Esophagus muscularis mucosa (tissue), 4 donors: Measurements from ENCODE around the gene CTNNA3.

ENCODE experiments used
- EP300 ChIP-seq: sonication (generic); formaldehyde crosslinking; IDR thresholded peaks from one replicate; pipeline ENCODE4 v1.6.1; 2017; ENCODE audit warnings: antibody characterized with exemption
- POLR2A ChIP-seq: fragments of 450-650 bp; IDR thresholded peaks from one replicate; pipeline ENCODE4 v1.6.1; 2017; ENCODE audit warnings: antibody characterized with exemption, moderate library complexity, mild to moderate bottlenecking, low read depth
- POLR2AphosphoS5 ChIP-seq, 2 donors: sonication (generic); formaldehyde crosslinking; IDR thresholded peaks; one replicate each; pipeline ENCODE4 v1.6.1; 2017; ENCODE audit warnings: antibody characterized with exemption in 2 of 2
- TF ChIP-seq, protein P1 (sequence below), 3 experiments: fragments of 200-600 bp in 2 of 3; fragments of 450-650 bp in 1 of 3; sonication (generic) in 2 of 3; IDR thresholded peaks; one replicate each; pipeline ENCODE4 v1.5.1; 2017 to 2019; ENCODE audit warnings: antibody characterized with exemption in 3 of 3, mild to moderate bottlenecking in 2 of 3, moderate library complexity in 1 of 3

DNA sequence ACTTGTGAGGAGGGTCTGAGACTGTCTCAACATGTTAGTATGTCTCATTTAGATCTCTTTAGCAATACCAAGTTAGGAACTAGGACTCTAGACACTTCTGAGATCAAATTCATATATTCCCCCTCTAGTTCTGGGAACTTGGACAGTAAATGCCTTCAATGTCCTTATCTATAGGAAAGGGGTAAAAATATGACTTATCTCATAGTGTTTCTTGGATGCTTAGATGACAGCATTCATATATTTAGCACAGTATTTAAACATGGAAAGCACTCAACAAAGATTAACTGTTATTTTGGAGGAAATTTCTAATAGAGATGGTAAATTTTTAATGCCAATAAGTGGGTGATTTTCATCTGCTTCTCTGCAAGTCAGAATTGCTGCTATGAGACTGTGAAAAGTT is 154.6 kb downstream of the CTNNA3 start:
- TF ChIP-seq, protein P1, sequence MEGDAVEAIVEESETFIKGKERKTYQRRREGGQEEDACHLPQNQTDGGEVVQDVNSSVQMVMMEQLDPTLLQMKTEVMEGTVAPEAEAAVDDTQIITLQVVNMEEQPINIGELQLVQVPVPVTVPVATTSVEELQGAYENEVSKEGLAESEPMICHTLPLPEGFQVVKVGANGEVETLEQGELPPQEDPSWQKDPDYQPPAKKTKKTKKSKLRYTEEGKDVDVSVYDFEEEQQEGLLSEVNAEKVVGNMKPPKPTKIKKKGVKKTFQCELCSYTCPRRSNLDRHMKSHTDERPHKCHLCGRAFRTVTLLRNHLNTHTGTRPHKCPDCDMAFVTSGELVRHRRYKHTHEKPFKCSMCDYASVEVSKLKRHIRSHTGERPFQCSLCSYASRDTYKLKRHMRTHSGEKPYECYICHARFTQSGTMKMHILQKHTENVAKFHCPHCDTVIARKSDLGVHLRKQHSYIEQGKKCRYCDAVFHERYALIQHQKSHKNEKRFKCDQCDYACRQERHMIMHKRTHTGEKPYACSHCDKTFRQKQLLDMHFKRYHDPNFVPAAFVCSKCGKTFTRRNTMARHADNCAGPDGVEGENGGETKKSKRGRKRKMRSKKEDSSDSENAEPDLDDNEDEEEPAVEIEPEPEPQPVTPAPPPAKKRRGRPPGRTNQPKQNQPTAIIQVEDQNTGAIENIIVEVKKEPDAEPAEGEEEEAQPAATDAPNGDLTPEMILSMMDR (IDR thresholded peaks at IDR 0.05), result no peak
- TF ChIP-seq EP300 (no peak), POLR2A (no peak), POLR2AphosphoS5 (IDR thresholded peaks at IDR 0.05) (no peak)
